A673 (cell line): ENCODE data around the gene TMEM121. TPM values are rescaled to one million over a fixed set of nuclear protein-coding genes. Genes with fewer than 3 reads are reported as not detected.

Source experiments
- BruUV-seq: library from RNA; stranded (reverse); fragments of 400-500 nt; replicated peaks from 2 replicates; lab custom pipeline; 2021; lab: Mats Ljungman, UMichigan
- CTCF ChIA-PET: fragments of 300-600 bp; sonication (Branson Sonifier 250); formaldehyde crosslinking; loops from one replicate; lab custom pipeline; 2022; ENCODE audit warnings: antibody characterized with exemption; lab: Charles Lee
- POLR2A ChIA-PET: fragments of 300-600 bp; sonication (Branson Sonifier 250); formaldehyde crosslinking; loops from one replicate; lab custom pipeline; 2022; ENCODE audit warnings: antibody characterized with exemption; ENCODE audit not compliant: low non-redundant PET; lab: Charles Lee
- DNase-seq: peaks from one replicate; pipeline ENCODE4 v3.0.0-alpha.2; 2015; ENCODE audit warnings: low spot score
- H3K27ac ChIP-seq: fragments of 200-600 bp; sonication (generic); 2 replicates; pipeline ENCODE4 v1.5.1; 2016; ENCODE audit warnings: mixed run types, low read depth, mild to moderate bottlenecking, mixed read lengths, antibody characterized with exemption, low read length; ENCODE audit not compliant: poor library complexity, severe bottlenecking
- H3K27me3 ChIP-seq: fragments of 200-600 bp; sonication (generic); replicated peaks from 2 replicates; pipeline ENCODE4 v1.6.1; 2017; ENCODE audit warnings: mixed run types, low read depth, mild to moderate bottlenecking, mixed read lengths, antibody characterized with exemption, low read length; ENCODE audit not compliant: insufficient read depth, poor library complexity
- H3K36me3 ChIP-seq: fragments of 200-600 bp; sonication (generic); 2 replicates; pipeline ENCODE4 v1.6.1; 2016; ENCODE audit warnings: mixed run types, mild to moderate bottlenecking, mixed read lengths, antibody characterized with exemption, low read length; ENCODE audit not compliant: insufficient read depth, poor library complexity, severe bottlenecking
- H3K4me1 ChIP-seq: fragments of 200-600 bp; sonication (generic); 2 replicates; pipeline ENCODE4 v1.6.1; 2017; ENCODE audit warnings: mixed run types, mild to moderate bottlenecking, mixed read lengths, antibody characterized with exemption, low read length; ENCODE audit not compliant: insufficient read depth, poor library complexity, severe bottlenecking
- H3K4me3 ChIP-seq: fragments of 200-600 bp; sonication (generic); 2 replicates; pipeline ENCODE4 v1.5.1; 2016; ENCODE audit warnings: low read depth, mixed run types, mild to moderate bottlenecking, mixed read lengths, low read length; ENCODE audit not compliant: poor library complexity, severe bottlenecking
- H3K9me3 ChIP-seq: fragments of 200-600 bp; sonication (generic); 2 replicates; pipeline ENCODE4 v1.6.1; 2016; ENCODE audit warnings: mixed run types, low read depth, mild to moderate bottlenecking, mixed read lengths, antibody characterized with exemption, low read length; ENCODE audit not compliant: poor library complexity, severe bottlenecking
- CTCF ChIP-seq: fragments of 300-800, 200-600 bp; sonication (generic); conservative IDR thresholded peaks from 2 replicates; pipeline ENCODE4 v1.5.1; 2017; ENCODE audit warnings: low read depth, mild to moderate bottlenecking, antibody characterized with exemption, low read length, moderate library complexity, mixed read lengths
- EZH2 ChIP-seq: fragments of 200-600 bp; sonication (generic); IDR thresholded peaks from 2 replicates; pipeline ENCODE4 v1.6.1; 2017; ENCODE audit warnings: borderline replicate concordance, low read depth, mild to moderate bottlenecking, mixed read lengths, antibody characterized with exemption, low read length; ENCODE audit not compliant: poor library complexity, severe bottlenecking
- intact Hi-C: fragments of 100-400 bp; cut with micrococcal nuclease; formaldehyde crosslinking; loops from one replicate; pipeline ENCODE4 v1.10.0; 2022; ENCODE audit not compliant: unreplicated experiment
- total RNA-seq: library from RNA; stranded (reverse); gene quantifications from 2 replicates; pipeline ENCODE4 v1.2.3, GENCODE V29; 2021

TMEM121 gene
- total RNA-seq, 1 experiment from 2014 or later: 3.1 TPM

GRCh38 chr14:105508069-105508468 lies 18.3 kb upstream of the TMEM121 start:
- BruUV-seq: no TSS peak
- CTCF ChIA-PET: interaction anchor here (0.7 kb wide), 2 partner anchors 141 to 418 kb away, joined by 3 to 8 read pairs; no protein-coding TSS in a partner anchor

GRCh38 chr14:105508601-105509000 lies 17.8 kb upstream of the TMEM121 start:
- ChIA-PET CTCF (no interaction called here), POLR2A (no interaction called here)
- Histone ChIP-seq H3K27me3 (peaks cover 28% of the 10 kb centered on the region), H3K9me3 (no peaks in the 10 kb centered on the region), H3K4me3 (no peak overlapping the region), H3K36me3 (no peaks in the 10 kb centered on the region), H3K27ac (no peak overlapping the region), H3K4me1 (no peaks in the 10 kb centered on the region)
- TF ChIP-seq EZH2: no peak
- no peak for TF ChIP-seq CTCF
- no peak for DNase-seq
- intact Hi-C loops: no loop called here
- BruUV-seq: no TSS peak

More at GRCh38 chr14:105508069-105508468, 18.3 kb upstream of the TMEM121 start:
- DNase-seq: no peak
- no peak overlapping the region for H3K4me3 ChIP-seq
- POLR2A ChIA-PET: no interaction called here
- intact Hi-C loops: no loop called here
- H3K4me1 ChIP-seq: no peaks in the 10 kb centered on the region
- H3K27me3 ChIP-seq: peaks cover 28% of the 10 kb centered on the region
- H3K27ac ChIP-seq: no peak overlapping the region
- H3K9me3 ChIP-seq: no peaks in the 10 kb centered on the region
- TF ChIP-seq CTCF: no peak
- TF ChIP-seq EZH2: no peak
- H3K36me3 ChIP-seq: no peaks in the 10 kb centered on the region

GRCh38 chr14:105517096-105517495 lies 9.3 kb upstream of the TMEM121 start:
- ChIA-PET CTCF (no interaction called here), POLR2A (no interaction called here)
- no peak for DNase-seq
- Histone ChIP-seq H3K9me3 (no peaks in the 10 kb centered on the region), H3K36me3 (no peaks in the 10 kb centered on the region), H3K4me1 (no peaks in the 10 kb centered on the region), H3K4me3 (no peak overlapping the region), H3K27ac (no peak overlapping the region), H3K27me3 (peaks cover under 1% of the 10 kb centered on the region)
- no TSS peak for BruUV-seq
- TF ChIP-seq CTCF (no peak), EZH2 (no peak)
- intact Hi-C loops: no loop called here
